Measurements from ENCODE around the gene TM4SF20.

DNA sequence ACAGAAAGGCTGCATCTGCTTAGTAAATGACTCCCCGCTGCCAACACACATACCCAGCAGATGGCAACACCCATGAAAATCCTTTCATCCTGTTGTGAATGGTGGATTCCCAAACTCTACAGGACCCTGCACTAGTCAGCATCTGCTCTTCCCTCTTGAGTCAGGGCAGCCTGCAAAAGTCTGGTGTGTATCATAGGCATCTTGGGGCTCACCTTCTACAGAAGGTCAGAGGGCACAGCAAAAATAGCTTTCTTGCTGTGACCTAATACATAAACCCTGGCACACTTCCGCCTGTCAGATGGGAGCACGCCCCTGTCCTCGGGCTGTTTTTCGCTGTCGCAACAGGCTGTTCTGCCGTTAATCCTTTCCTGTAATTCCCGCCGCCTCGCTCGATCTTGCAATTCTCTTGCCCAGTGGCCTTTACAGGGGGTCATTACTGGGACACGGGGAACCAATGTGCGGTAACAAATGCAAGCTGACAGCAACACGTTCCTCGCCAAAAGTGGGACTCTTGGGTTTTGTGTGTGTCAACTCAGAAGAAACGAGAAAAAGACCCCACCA is 28.6 kb upstream of the TM4SF20 start:
- TF ChIP-seq, protein P1, sequence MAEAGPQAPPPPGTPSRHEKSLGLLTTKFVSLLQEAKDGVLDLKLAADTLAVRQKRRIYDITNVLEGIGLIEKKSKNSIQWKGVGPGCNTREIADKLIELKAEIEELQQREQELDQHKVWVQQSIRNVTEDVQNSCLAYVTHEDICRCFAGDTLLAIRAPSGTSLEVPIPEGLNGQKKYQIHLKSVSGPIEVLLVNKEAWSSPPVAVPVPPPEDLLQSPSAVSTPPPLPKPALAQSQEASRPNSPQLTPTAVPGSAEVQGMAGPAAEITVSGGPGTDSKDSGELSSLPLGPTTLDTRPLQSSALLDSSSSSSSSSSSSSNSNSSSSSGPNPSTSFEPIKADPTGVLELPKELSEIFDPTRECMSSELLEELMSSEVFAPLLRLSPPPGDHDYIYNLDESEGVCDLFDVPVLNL (CRISPR knock-in tag; IDR thresholded peaks at IDR 0.05; ENCODE audit: borderline replicate concordance, low read depth): no peak
- TF ChIP-seq JUN (CRISPR knock-in tag; IDR thresholded peaks at IDR 0.05): no peak
- no peak for TF ChIP-seq ATF1 (CRISPR knock-in tag; IDR thresholded peaks at IDR 0.05)
- TF ChIP-seq ZNF416 (CRISPR knock-in tag; IDR thresholded peaks at IDR 0.05): no peak
- TF ChIP-seq, protein P2, sequence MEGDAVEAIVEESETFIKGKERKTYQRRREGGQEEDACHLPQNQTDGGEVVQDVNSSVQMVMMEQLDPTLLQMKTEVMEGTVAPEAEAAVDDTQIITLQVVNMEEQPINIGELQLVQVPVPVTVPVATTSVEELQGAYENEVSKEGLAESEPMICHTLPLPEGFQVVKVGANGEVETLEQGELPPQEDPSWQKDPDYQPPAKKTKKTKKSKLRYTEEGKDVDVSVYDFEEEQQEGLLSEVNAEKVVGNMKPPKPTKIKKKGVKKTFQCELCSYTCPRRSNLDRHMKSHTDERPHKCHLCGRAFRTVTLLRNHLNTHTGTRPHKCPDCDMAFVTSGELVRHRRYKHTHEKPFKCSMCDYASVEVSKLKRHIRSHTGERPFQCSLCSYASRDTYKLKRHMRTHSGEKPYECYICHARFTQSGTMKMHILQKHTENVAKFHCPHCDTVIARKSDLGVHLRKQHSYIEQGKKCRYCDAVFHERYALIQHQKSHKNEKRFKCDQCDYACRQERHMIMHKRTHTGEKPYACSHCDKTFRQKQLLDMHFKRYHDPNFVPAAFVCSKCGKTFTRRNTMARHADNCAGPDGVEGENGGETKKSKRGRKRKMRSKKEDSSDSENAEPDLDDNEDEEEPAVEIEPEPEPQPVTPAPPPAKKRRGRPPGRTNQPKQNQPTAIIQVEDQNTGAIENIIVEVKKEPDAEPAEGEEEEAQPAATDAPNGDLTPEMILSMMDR (IDR thresholded peaks at IDR 0.05): no peak
- no peak for TF ChIP-seq NFYB (CRISPR knock-in tag; conservative IDR thresholded peaks at IDR 0.05; ENCODE audit: low read depth)
- TF ChIP-seq, protein P3, sequence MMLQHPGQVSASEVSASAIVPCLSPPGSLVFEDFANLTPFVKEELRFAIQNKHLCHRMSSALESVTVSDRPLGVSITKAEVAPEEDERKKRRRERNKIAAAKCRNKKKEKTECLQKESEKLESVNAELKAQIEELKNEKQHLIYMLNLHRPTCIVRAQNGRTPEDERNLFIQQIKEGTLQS (CRISPR knock-in tag; conservative IDR thresholded peaks at IDR 0.05): no peak
- no peak for TF ChIP-seq CREB1 (CRISPR knock-in tag; IDR thresholded peaks at IDR 0.05)
- TF ChIP-seq, protein P4, sequence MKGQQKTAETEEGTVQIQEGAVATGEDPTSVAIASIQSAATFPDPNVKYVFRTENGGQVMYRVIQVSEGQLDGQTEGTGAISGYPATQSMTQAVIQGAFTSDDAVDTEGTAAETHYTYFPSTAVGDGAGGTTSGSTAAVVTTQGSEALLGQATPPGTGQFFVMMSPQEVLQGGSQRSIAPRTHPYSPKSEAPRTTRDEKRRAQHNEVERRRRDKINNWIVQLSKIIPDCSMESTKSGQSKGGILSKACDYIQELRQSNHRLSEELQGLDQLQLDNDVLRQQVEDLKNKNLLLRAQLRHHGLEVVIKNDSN (CRISPR knock-in tag; IDR thresholded peaks at IDR 0.05): no peak
- TF ChIP-seq, protein P5, sequence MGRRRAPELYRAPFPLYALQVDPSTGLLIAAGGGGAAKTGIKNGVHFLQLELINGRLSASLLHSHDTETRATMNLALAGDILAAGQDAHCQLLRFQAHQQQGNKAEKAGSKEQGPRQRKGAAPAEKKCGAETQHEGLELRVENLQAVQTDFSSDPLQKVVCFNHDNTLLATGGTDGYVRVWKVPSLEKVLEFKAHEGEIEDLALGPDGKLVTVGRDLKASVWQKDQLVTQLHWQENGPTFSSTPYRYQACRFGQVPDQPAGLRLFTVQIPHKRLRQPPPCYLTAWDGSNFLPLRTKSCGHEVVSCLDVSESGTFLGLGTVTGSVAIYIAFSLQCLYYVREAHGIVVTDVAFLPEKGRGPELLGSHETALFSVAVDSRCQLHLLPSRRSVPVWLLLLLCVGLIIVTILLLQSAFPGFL (CRISPR knock-in tag; IDR thresholded peaks at IDR 0.05; ENCODE audit: borderline replicate concordance): no peak
- TF ChIP-seq, protein P6, sequence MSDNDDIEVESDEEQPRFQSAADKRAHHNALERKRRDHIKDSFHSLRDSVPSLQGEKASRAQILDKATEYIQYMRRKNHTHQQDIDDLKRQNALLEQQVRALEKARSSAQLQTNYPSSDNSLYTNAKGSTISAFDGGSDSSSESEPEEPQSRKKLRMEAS (CRISPR knock-in tag; IDR thresholded peaks at IDR 0.05): no peak
- TF ChIP-seq EMX1 (CRISPR knock-in tag; IDR thresholded peaks at IDR 0.05): no peak
- TF ChIP-seq, protein P7, sequence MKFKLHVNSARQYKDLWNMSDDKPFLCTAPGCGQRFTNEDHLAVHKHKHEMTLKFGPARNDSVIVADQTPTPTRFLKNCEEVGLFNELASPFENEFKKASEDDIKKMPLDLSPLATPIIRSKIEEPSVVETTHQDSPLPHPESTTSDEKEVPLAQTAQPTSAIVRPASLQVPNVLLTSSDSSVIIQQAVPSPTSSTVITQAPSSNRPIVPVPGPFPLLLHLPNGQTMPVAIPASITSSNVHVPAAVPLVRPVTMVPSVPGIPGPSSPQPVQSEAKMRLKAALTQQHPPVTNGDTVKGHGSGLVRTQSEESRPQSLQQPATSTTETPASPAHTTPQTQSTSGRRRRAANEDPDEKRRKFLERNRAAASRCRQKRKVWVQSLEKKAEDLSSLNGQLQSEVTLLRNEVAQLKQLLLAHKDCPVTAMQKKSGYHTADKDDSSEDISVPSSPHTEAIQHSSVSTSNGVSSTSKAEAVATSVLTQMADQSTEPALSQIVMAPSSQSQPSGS (CRISPR knock-in tag; IDR thresholded peaks at IDR 0.05; ENCODE audit: borderline replicate concordance, low read depth): no peak
- TF ChIP-seq SMAD3 (CRISPR knock-in tag; IDR thresholded peaks at IDR 0.05; ENCODE audit: borderline replicate concordance): no peak

All from WTC11 (cell line).